GM19455 (cell line): Measurements from ENCODE around the gene TNS1.
"Not testable (repeated sequence)": the region's sequence is repeated elsewhere in the genome, so short reads cannot be mapped to it uniquely, and the experiment has no call there.

Experiments used
- ATAC-seq: cut with Tn5 transposase; IDR thresholded peaks from one replicate; pipeline ENCODE4 v1.9.1; 2021; ENCODE audit not compliant: unreplicated experiment

Gene TNS1

DNA sequence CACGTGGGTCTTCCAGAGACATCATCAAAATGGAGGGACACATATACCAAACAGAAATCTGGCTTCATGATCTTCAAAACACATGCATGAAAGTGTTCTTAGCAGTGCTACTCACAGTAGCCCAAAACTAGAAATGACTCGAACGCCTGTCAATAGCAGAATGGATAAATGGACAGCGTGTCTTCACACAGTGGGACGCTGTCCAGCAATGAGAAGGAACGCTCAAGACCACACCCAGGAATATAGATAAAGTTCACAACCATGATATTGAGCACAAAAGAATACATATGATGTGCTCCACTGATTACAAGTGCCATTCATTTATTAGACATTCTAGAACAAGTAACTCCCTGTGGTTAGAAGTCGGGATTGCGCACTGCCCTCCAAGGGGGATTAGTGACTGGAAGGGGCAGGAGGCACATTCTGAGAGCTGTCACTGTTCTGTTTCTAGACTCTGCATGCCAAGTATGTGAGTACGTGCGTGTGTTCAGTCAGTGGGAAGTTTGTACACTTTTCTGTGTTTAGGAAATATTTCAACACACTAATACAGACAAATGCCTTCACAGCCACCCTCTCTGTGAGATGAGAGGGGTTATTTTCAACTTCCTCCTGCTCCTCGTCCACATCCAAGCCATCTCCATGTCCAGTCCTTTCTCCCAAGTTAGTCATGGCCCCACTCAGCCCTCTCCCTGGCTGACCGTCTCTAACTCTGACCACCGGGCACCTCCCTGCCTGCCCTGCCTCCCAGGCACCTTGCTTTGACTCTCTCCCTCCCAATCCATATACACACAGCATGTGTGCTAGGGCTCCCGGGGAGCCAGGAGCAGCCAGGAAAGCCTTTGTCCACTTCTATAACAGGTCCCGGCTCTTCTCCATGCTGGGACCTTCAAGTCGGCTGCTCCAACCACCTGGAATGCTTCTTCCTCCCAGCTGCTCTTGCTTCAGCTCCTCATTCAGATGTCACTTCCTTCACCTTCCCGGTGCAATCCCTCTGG is 26.9 kb upstream of the TNS1 start:
- no peak for ATAC-seq

DNA sequence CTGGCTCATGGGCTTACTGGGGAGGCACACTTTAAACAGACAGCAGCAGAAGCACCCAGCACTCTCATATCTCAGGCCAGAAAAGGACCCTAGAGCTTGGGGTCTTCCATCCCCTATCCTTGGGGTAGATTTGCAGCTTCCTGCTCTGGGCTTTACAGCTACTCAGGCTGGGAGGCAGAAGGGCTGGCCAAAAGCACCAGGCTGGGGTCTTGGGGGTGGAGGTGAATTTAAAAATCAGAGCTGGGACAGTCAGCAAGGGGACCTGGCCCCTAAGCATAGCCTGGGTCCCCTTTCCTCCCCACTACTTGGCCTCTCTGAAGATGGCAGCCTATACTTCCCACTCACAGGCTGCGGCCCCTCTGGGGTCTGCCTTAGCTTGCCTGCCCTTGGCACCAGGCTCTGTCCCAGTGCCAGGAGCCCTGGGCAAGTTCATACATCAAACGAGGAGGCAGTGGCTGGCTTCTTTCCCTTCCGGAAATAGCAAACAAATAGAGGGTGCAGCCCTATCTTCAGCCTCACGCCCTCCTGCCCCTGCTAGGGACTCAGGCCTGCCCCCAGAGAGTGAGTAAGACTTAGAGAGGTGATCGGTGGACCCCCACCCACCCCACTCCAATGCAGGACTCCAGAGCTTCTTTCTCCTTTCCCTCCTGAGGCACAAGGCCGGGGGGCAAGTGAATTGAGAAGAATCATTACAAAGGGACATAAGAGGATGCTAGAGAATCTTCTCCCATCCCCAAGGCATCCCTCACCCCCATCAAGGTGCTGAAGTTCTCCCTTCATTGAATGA is 26.0 kb upstream of the TNS1 start:
- ATAC-seq, result no peak

DNA sequence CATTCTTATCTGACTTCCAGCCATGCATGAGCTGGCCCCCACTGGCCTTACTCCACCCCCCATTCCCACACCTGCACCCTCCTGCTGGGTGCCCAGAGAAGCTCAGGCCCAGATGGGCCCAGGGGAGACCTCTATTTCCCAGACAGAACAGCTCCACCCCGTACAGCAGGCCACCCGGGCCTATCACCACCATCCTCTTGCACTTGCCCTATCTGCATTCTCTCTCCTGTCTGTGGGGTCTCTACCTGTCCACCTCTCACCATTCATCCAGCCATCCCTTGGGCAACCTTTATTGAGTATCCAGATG is 25.3 kb upstream of the TNS1 start:
- no peak for ATAC-seq

DNA sequence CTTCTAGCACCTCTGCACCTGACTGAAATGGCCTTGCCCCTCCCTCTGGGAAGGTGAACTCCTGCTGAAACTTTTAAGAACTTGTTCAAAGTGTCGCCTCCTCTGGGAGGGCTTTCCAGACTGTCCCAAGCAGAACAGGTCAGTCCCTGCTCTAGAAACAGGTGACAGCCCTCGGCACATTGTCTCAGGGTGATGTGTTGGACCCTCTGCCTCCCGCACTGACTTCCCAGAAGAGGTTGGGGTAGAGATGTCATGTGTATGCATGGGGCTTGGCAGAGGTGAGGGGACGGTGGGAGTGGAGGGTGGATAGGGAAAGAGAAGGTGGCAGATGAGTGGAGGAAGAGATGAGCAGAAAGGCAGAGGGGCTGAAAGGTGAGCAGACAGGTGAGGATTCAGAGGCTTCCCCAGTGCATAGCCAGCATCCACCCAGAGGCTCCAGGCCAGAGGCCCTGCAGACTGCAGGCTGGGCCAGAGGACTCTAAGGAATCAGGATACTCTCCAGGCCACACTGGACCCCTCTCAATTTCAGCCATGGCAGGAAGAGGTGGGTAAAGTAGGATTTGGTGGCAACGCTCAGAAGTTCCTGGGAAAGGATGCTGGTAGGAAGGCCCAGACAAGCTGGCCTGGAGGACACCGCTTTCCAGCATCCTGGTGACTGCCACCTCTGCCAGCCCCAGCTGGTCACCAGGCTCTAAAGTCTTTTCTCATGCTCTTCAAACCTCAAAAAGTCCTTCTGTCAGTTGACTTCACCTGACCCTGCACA is 24.8 kb upstream of the TNS1 start:
- ATAC-seq, result no peak

DNA sequence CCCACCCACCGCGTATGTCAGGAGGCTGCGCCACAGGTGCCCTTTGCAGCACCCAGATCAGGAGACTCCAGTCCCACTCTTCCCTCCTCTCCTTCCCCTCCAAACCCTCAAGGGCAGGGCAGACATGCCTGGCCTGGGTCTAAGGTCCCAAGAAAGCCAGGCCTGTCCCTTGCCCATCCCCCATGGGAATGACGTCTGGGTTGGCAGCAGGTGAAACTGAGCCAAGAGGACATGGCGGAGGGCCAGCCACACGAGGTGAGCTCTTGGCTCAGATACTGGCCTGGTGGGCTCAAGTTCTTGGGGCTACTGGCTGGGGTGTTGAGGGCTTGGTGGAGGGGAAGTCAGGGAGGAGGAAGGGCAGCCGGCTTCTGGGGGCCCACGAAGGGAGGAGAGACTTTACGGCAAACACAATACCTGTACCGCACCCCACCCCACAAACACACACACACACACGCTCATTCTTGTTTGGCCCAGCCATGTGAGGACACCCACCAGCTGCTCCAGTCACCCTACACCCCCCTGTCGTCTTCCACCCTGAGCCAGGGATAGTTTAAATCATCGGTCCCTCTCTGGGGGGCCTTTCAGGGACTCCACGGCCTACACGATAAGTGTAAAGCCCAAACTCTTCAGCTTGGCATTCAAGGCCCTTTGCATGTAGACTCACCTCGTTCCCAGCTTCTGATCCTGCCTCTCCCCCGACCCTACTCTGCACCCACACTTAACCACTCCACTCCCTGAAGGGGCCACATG is 24.1 kb upstream of the TNS1 start:
- no peak for ATAC-seq

DNA sequence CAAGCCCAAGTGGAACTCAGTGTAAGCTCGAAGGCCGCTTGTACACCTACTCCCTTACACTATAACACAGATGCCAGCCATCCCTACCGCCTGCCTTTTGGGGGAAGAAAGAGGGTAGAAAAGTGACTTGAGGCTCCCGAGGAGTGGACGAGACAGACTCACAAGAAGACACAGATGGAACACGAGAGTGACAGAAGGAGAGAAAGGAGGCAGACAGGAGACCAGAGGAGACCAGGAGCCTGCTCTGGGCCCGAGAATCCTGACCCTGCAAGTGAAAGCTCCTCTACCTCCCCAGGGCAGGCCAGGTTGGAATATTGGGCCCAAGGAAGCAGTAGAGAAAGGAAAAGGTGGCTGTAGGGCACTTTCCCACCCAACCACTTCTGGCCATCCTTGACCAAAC is 23.4 kb upstream of the TNS1 start:
- no peak for ATAC-seq

DNA sequence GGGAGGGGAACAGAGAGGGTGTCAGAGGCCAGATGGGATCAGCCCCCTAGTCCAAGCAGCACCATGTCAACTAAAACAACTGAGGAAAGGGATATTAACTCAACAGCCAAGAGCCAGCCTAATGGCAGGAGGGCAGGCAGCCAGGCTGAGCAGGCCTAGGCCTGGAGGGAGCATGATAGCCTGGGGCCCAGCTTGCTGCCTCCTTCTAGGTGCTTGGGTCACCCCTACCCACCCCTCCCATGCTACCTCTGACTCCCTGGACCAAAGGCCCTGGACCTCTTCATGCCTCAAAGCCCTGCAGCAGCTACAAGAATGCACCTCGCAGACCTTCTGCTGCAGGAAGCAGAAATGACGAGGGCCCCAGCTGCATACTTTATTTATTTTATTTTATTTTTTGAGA is 22.1 kb upstream of the TNS1 start:
- no peak for ATAC-seq

DNA sequence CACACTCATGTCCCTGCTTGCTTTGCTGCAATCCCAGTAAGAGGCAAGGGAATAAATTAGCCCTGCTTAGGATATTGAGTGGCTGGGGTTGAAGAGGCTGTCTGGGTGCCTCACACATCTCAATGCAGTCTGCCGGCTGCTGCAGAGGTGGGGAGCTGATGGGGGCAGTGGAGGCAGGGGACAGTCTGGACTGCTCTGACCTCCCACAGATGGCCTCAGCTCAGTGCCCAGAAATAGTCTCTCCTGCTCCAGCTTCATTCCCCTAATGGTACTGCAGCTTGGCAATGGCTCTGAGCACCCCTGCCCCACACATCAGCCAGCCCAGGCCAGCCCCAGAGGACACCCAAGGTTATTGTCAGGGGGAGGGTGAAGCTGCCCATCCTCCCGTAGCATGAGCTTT is 21.5 kb upstream of the TNS1 start:
- no peak for ATAC-seq

DNA sequence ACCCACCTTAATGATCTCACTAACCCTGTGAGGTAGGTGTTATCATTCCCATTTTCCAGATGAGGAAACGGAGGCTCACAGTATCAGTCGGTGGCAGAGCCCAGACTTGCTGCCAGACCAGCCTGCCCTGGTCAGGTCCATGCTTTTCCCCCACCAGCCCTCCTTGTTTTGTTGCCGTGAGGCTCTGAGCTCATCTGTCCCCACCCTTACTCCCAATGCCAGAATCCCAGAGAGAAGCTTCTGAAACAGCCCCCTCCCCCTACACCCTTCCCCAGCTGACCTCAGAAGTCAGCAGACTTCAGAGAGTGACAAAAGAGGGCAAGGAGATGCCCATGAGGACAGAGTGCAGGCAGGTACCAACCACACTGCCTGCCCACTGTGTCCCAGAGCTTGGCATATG is 20.8 kb upstream of the TNS1 start:
- ATAC-seq, result no peak

DNA sequence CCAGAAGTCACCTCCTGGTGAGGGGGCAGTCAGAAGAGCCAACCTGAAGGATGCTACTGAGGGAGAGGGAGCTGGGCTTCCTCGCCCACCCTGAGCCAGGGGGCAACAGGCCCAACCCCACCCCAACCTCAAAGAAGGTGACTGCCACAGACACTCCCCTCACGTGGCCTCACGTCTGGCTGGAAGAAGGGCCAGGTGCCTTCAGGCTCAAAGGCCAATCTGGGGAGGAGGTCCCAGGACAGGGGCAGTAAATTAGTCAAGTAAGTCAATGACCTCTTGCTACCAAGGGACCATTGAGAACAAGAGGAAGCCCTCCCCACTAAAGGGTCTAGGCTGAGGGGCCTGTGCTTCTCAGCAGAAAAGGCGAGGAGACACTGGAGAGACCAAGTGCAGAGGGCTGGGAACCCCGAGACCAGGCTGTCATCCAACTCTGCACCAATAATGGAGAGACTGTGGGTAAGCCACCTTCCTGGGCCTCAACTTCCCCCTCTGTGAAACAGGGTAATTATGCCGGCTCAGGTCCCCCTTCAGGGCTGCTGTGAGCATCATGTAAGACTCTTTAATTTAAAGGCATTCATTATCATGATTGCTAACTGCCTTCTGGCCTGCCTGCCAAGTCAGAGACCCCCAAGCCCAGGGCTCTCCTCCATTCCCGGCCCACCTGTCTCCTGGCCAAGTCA is 20.2 kb upstream of the TNS1 start:
- ATAC-seq, result no peak

DNA sequence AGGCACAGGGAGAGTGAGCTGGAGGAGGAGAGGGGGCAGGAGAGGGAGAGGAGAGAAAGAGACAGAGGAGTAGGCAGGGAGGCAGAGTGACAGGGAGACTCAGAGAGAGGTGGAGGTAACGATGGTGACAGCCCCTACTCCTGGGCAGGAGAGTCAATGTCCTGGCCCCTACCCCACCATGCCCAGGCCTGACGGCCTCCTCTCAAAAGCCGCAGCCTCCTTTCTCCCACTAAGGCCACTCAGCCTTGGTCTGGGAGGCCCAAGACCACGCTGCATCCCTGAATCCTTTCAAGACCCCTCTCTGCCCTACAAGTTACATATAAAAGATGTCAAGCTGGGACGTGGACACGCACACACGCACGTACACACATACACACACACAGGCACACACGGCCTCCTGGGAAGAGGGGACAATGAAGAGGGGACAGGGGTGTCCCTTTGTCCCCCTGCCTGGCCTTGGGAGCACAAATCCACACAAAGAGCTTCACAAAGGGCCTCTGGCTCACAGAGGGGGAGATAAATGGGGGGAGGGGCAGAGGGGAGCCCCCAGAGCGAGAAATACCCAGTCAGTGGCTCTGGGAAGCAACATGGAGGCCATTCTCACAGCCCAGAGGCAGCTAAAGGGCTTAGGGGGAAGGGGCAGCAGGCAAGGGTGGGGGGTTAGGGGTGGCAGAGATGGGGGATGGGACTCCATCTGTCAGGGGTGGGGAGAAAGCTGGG is 19.5 kb upstream of the TNS1 start:
- no peak for ATAC-seq

DNA sequence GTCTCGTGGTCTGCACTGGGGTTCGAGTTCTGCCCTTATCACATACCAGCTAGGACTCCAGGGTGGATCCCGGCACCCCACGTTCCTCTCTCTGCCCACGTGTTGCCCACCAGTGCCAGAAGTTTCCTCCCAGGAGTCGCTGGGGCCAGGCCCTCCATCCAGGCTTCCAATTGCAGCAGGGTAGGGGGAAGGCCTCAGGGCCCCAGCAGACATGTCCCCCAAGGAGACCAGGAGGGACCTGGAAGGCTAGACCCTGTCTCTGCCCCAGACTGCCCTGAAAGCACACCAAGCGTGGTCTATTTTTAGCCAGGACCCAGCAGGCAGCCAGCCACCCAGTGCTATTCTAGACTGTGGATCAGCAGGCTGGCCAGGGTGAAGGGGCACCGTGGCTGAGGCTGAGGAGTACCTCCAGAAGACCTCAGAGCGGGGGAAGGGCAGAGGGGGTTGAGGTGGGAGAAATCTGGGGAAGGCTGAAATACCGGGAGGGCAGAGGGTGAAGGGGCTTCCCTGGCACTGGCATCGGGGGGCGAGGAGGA is 18.8 kb upstream of the TNS1 start:
- no peak for ATAC-seq

DNA sequence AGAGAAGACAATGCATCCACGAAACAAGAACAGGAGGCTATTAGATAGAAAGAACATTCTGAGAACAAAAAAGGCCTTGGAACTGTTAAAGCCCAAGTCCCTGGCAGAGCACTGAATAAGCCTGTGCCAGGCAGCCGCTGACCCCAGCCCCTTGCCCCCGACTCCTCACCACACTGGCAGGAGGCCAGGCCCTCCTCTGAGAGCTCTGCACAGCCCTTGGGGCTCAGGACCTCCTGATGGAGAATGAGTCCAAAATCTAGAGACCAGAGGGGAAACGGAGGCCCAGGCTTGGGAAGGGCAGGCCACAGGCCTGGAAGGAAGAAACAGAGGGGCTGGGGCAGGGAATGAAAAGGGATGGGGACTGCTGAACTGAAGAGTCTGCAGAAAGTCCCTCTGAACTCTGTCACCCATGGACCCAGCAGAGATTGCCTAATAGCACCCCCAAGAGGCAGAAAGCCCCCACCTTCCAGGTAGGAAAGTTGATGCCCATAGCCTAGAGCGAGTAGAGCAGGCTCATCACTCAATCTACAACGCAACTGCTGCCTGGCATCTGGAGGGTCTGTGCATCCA is 18.3 kb upstream of the TNS1 start:
- ATAC-seq, result no peak

DNA sequence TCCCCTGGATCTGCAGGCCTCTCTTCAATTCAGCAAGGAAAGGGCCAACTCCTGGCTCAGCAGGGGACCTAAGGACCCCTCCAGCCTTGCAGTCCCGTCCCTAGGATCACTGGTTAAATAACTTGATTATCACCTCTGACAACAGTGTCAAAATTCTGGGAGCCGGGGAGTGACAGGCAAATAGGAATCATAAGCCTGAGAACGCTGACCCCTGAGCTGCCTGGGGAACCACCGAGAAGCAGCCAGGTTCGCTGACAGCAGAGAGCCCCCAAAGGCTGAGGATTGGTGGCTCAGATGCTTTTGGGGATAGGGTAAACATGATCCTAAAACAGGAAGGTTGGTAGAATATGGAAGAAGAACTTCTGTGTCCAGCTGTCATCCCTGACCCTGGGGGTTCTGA is 17.5 kb upstream of the TNS1 start:
- no peak for ATAC-seq

DNA sequence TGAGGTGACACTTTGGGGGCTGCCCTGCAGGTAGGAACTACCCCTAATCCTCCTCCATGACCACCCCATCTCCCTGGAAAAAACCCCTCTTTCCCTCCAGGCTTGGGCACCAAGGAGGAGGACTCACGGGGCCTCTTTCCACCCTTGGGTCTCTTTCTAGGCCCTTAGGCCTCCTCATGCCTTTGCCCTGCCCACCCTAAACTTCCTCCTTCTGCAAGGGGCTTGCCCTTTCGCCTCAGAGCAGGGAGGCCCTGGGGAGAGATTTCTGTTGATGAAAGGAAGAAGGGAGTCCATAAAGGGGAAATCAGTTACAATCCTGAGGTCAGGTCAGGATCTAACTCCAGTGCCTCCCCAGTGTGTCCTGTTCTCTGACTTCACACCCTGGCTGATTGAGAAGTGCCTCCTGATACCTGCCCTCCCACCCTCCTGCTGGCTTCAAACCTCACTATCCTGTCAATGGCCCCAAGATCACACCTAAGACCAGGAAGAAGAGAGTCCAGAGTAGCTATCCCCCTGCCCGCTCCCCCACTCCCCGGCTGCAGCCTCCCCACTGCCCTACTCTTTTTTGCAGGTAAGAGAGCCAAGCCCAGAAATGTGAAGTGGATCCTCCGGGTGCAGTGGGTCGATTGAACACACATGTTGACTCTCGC is 16.7 kb upstream of the TNS1 start:
- ATAC-seq, result no peak

DNA sequence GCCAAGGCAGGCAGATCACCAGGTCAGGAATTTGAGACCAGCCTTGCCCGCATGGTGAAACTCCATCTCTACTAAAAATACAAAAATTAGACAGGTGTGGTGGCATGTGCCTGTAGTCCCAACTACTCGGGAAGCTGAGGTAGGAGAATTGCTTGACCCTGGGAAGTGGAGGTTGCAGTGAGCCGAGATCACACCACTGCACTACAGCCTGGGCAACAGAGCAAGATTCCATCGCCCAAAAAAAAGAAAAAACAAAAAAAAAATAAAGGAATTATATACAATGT is 16.0 kb upstream of the TNS1 start:
- not testable (repeated sequence) for ATAC-seq

DNA sequence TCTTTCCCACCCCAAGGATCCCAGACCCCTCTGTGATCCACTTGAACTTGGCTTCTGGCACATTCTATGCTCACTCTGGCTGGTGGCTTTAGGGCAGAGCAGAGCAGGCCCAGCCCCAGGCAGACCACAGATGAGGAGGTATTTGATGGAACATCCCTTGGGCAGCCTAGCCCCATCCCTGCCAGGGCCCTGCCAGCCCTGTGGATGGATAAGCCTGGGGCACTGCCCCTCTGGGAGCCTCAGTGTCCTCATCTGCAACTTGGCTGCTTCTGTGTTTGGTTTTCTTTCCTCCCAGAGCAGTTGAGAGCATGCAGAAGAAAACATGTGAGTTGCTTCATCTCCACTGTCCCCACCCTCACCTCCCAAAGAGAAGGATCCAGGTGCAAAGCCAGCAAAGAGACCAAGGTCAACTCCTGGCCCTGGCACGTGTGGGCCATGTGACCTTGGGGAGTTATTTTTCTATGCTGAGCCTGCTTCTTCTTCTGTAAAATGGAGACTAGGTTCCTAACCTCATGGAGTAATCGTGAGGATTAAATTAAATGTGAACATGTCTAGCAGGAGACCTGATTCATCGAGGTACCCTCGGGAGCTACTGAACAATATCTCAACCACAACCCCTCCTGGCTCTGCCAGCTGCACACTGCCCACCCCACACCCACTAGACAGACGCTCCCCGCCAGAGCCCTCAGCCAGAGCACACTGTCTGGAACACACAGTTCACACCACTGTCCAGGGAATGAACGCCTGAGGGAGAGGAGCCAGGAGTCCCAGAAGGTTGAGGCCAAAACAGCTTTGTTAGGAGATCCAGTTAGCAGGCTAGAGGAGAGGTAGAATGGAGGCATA is 14.6 kb upstream of the TNS1 start:
- ATAC-seq, result no peak

DNA sequence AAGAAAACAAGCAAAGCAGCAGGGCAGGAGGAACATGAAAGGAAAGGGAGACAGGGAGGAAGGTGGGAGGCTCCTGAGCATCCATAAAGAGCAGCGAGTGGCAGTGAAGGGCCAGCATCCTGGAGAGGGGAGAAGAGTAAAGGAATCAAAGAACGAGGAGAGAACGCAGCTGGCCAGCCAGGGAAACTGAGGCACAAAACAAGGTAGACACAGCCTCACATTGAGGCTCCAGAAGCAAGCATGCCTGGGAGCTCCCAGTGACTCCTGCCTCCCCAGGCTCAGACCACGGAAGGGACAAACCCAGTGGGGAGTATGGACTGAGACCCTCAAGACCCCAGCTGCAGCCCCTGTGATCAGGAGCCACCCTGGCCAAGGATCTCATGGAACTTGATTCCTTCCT is 14.0 kb upstream of the TNS1 start:
- no peak for ATAC-seq
